Kidney (tissue), 14 donors: ENCODE data around the gene NDUFB11. TPM values are rescaled to one million over a fixed set of nuclear protein-coding genes. Genes with fewer than 3 reads are reported as not detected.
A peak's percentile ranks its signal among the peaks of the same experiment; 100 is the strongest.

Source experiments
- DNase-seq, 5 donors: peaks; one replicate each; pipeline ENCODE4 v3.0.0-alpha.2; 2013 to 2020
- FAIRE-seq: peaks from 2 replicates; lab custom pipeline; 2012; peaks lifted over from hg19 to GRCh38; lab: Jason Lieb, UNC
- H3K27ac ChIP-seq, 2 donors: one replicate each; pipeline ENCODE4 v1.7.0; 2013; ENCODE audit warnings: low read depth in 2 of 2, low read length in 2 of 2, inconsistent platforms in 1 of 2
- H3K27me3 ChIP-seq: one replicate; pipeline ENCODE4 v1.7.1; 2013; ENCODE audit warnings: low read length, inconsistent platforms; ENCODE audit not compliant: control insufficient read depth, insufficient read depth
- H3K36me3 ChIP-seq, 3 donors: one replicate each; pipeline versions ENCODE4 v1.7.0 to v1.7.1; 2013; ENCODE audit warnings: low read length in 3 of 3, control low read depth in 1 of 3, inconsistent platforms in 1 of 3; ENCODE audit not compliant: insufficient read depth in 3 of 3, control insufficient read depth in 2 of 3
- H3K4me1 ChIP-seq, 3 donors: one replicate each; pipeline versions ENCODE4 v1.7.0 to v1.7.1; 2013; ENCODE audit warnings: low read length in 3 of 3, inconsistent platforms in 1 of 3, low read depth in 1 of 3; ENCODE audit not compliant: control insufficient read depth in 2 of 3, insufficient read depth in 2 of 3
- H3K4me3 ChIP-seq, 3 donors: one replicate each; pipeline versions ENCODE4 v1.7.0 to v1.8.1; 2013; ENCODE audit warnings: low read length in 3 of 3, control low read depth in 1 of 3, inconsistent platforms in 1 of 3
- H3K9ac ChIP-seq, 3 donors: one replicate each; pipeline versions ENCODE4 v1.7.0 to v1.7.1; 2013; ENCODE audit warnings: low read length in 3 of 3, control low read depth in 1 of 3, inconsistent platforms in 1 of 3
- H3K9me3 ChIP-seq, 3 donors: one replicate each; pipeline versions ENCODE4 v1.7.0 to v1.7.1; 2013; ENCODE audit warnings: low read length in 3 of 3, control low read depth in 1 of 3, inconsistent platforms in 1 of 3; ENCODE audit not compliant: control insufficient read depth in 2 of 3, insufficient read depth in 1 of 3
- CTCF ChIP-seq: IDR thresholded peaks from 3 replicates; pipeline ENCODE4 v1.5.1; 2012; ENCODE audit warnings: mild to moderate bottlenecking, moderate library complexity, borderline replicate concordance; ENCODE audit not compliant: insufficient read depth; ENCODE audit errors: extremely low read depth
- intact Hi-C: fragments of 100-400 bp; cut with DNase I; formaldehyde crosslinking; loops from one replicate; pipeline ENCODE4 v1.11.1; 2022
- polyA plus RNA-seq: library from polyadenylated mRNA; stranded (reverse); fragments of 350-450 nt; fragmentation: Illumina TruSeq; extraction: RNeasy Lipid Tissue Mini Kit (QIAGEN cat#74804); gene quantifications from one replicate; pipeline ENCODE4 v1.2.3, GENCODE V29; 2014; ENCODE audit warnings: low read depth, low replicate concordance; ENCODE audit not compliant: insufficient read depth
- total RNA-seq: library from RNA; stranded (reverse); fragmentation: NEBNext Ultra II Directional; extraction: Animal tissue kit (Norgen Biotek cat#: 25700); gene quantifications from one replicate; pipeline ENCODE4 v1.2.1, GENCODE V29; 2021
- donor health status: control.
- donor health status: control.
- donor health status: control.
- donor health status: control.
- donor health status: control.
- donor health status: DM: yes; HTN: yes; CAD: no.
- donor health status: Normal renal cell carcinoma (clear cell type).

NDUFB11 gene
- total and polyA plus RNA-seq, 2 donors from 2014 or later = 70.7 to 215 TPM

- DNase-seq = peak in 1 of 5 donors; percentile 66
- H3K27ac ChIP-seq = no peak overlapping the region
- H3K4me1 ChIP-seq = no peaks in the 10 kb centered on the region
- peaks cover 6% of the 10 kb centered on the region for H3K27me3 ChIP-seq
- TF ChIP-seq CTCF = no peak
- H3K9me3 ChIP-seq = no peaks in the 10 kb centered on the region
- FAIRE-seq = no peak
- H3K4me3 ChIP-seq = no peak overlapping the region
- H3K9ac ChIP-seq = no peak overlapping the region
- peaks cover 0 to 23% (median 0%) of the 10 kb centered on the region in 3 donors for H3K36me3 ChIP-seq
- intact Hi-C loops = no loop called here
Measured at GRCh38 chrX:47174846-47175587, 30.5 kb upstream of the NDUFB11 start.

GRCh38 chrX:47174376-47174775 lies 29.9 kb upstream of the NDUFB11 start:
- Histone ChIP-seq H3K36me3 (peaks cover 0 to 23% (median 0%) of the 10 kb centered on the region in 3 donors), H3K9ac (no peak overlapping the region), H3K4me3 (no peak overlapping the region), H3K27ac (no peak overlapping the region), H3K4me1 (no peaks in the 10 kb centered on the region), H3K27me3 (peaks cover 4% of the 10 kb centered on the region), H3K9me3 (no peaks in the 10 kb centered on the region)
- DNase-seq (peak in 1 of 5 donors; percentile 52), FAIRE-seq (no peak)
- intact Hi-C loops = no loop called here
- no peak for TF ChIP-seq CTCF

- FAIRE-seq = no peak
- peak in 1 of 5 donors; percentile 55 for DNase-seq
- Histone ChIP-seq H3K36me3 (peaks cover 0 to 18% (median 0%) of the 10 kb centered on the region in 3 donors), H3K27ac (no peak overlapping the region), H3K4me3 (no peak overlapping the region), H3K4me1 (no peaks in the 10 kb centered on the region), H3K27me3 (peaks cover 4% of the 10 kb centered on the region), H3K9me3 (no peaks in the 10 kb centered on the region), H3K9ac (no peak overlapping the region)
- intact Hi-C loops = no loop called here
- TF ChIP-seq CTCF = no peak
Measured at GRCh38 chrX:47172971-47173792, 28.7 kb upstream of the NDUFB11 start.
